RPMI7951 (cell line): ENCODE measurements around the gene TSPEAR. TPM values are rescaled to one million over a fixed set of nuclear protein-coding genes. Genes with fewer than 3 reads are reported as not detected.

Experiments
- DNase-seq: peaks from one replicate; pipeline ENCODE4 v3.0.0-alpha.2; 2012; ENCODE audit warnings: low read depth
- total RNA-seq: library from RNA; depleted of rRNA; stranded (reverse); fragments of >200 nt; shearing (Covaris generic); gene quantifications from 2 replicates; pipeline ENCODE4 v1.2.3, GENCODE V29; 2014

Gene TSPEAR
- total RNA-seq, 1 experiment from 2014 or later, result not detected

GRCh38 chr21:44720170-44720569 lies 8.8 kb upstream of the TSPEAR start:
- no peak for DNase-seq

- no peak for DNase-seq
Observed at GRCh38 chr21:44718571-44718970, 7.2 kb upstream of the TSPEAR start.

- DNase-seq, result no peak
Observed at GRCh38 chr21:44718093-44718492, 6.7 kb upstream of the TSPEAR start.

GRCh38 chr21:44716984-44717383 lies 5.6 kb upstream of the TSPEAR start:
- DNase-seq, result no peak

- DNase-seq, result no peak
Observed at GRCh38 chr21:44714905-44715304, 3.5 kb upstream of the TSPEAR start.

GRCh38 chr21:44713846-44714245 lies 2.5 kb upstream of the TSPEAR start:
- no peak for DNase-seq

- DNase-seq, result no peak
Observed at GRCh38 chr21:44713130-44713529, 1.8 kb upstream of the TSPEAR start.

GRCh38 chr21:44712203-44713028 lies 1.0 kb upstream of the TSPEAR start:
- no peak for DNase-seq

GRCh38 chr21:44710756-44711326 lies 531 bp downstream of the TSPEAR start:
- DNase-seq, result no peak

- DNase-seq, result no peak
Observed at GRCh38 chr21:44710294-44710665, 1.1 kb downstream of the TSPEAR start.

- DNase-seq, result no peak
Observed at GRCh38 chr21:44709426-44710293, 1.7 kb downstream of the TSPEAR start.

GRCh38 chr21:44708866-44709425 lies 2.4 kb downstream of the TSPEAR start:
- DNase-seq, result no peak

- no peak for DNase-seq
Observed at GRCh38 chr21:44708213-44708865, 3.0 kb downstream of the TSPEAR start.

- no peak for DNase-seq
Observed at GRCh38 chr21:44706706-44707581, 4.4 kb downstream of the TSPEAR start.

- DNase-seq, result no peak
Observed at GRCh38 chr21:44706026-44706705, 5.2 kb downstream of the TSPEAR start.

GRCh38 chr21:44704636-44705001 lies 6.8 kb downstream of the TSPEAR start:
- DNase-seq, result no peak

- DNase-seq, result no peak
Observed at GRCh38 chr21:44703731-44704635, 7.4 kb downstream of the TSPEAR start.

- DNase-seq, result no peak
Observed at GRCh38 chr21:44702973-44703730, 8.2 kb downstream of the TSPEAR start.
